Kidney (tissue), 14 donors: ENCODE data around the gene PCDHGA8. TPM values are rescaled to one million over a fixed set of nuclear protein-coding genes. Genes with fewer than 3 reads are reported as not detected.
"Not testable (repeated sequence)": the region's sequence is repeated elsewhere in the genome, so short reads cannot be mapped to it uniquely, and the experiment has no call there.

Source experiments
- DNase-seq, 5 donors: peaks; one replicate each; pipeline ENCODE4 v3.0.0-alpha.2; 2013 to 2020
- FAIRE-seq: peaks from 2 replicates; lab custom pipeline; 2012; peaks lifted over from hg19 to GRCh38; lab: Jason Lieb, UNC
- H3K27ac ChIP-seq, 2 donors: one replicate each; pipeline ENCODE4 v1.7.0; 2013; ENCODE audit warnings: low read depth in 2 of 2, low read length in 2 of 2, inconsistent platforms in 1 of 2
- H3K27me3 ChIP-seq: one replicate; pipeline ENCODE4 v1.7.1; 2013; ENCODE audit warnings: low read length, inconsistent platforms; ENCODE audit not compliant: control insufficient read depth, insufficient read depth
- H3K36me3 ChIP-seq, 3 donors: one replicate each; pipeline versions ENCODE4 v1.7.0 to v1.7.1; 2013; ENCODE audit warnings: low read length in 3 of 3, control low read depth in 1 of 3, inconsistent platforms in 1 of 3; ENCODE audit not compliant: insufficient read depth in 3 of 3, control insufficient read depth in 2 of 3
- H3K4me1 ChIP-seq, 3 donors: one replicate each; pipeline versions ENCODE4 v1.7.0 to v1.7.1; 2013; ENCODE audit warnings: low read length in 3 of 3, inconsistent platforms in 1 of 3, low read depth in 1 of 3; ENCODE audit not compliant: control insufficient read depth in 2 of 3, insufficient read depth in 2 of 3
- H3K4me3 ChIP-seq, 3 donors: one replicate each; pipeline versions ENCODE4 v1.7.0 to v1.8.1; 2013; ENCODE audit warnings: low read length in 3 of 3, control low read depth in 1 of 3, inconsistent platforms in 1 of 3
- H3K9ac ChIP-seq, 3 donors: one replicate each; pipeline versions ENCODE4 v1.7.0 to v1.7.1; 2013; ENCODE audit warnings: low read length in 3 of 3, control low read depth in 1 of 3, inconsistent platforms in 1 of 3
- H3K9me3 ChIP-seq, 3 donors: one replicate each; pipeline versions ENCODE4 v1.7.0 to v1.7.1; 2013; ENCODE audit warnings: low read length in 3 of 3, control low read depth in 1 of 3, inconsistent platforms in 1 of 3; ENCODE audit not compliant: control insufficient read depth in 2 of 3, insufficient read depth in 1 of 3
- CTCF ChIP-seq: IDR thresholded peaks from 3 replicates; pipeline ENCODE4 v1.5.1; 2012; ENCODE audit warnings: mild to moderate bottlenecking, moderate library complexity, borderline replicate concordance; ENCODE audit not compliant: insufficient read depth; ENCODE audit errors: extremely low read depth
- intact Hi-C: fragments of 100-400 bp; cut with DNase I; formaldehyde crosslinking; loops from one replicate; pipeline ENCODE4 v1.11.1; 2022
- polyA plus RNA-seq: library from polyadenylated mRNA; stranded (reverse); fragments of 350-450 nt; fragmentation: Illumina TruSeq; extraction: RNeasy Lipid Tissue Mini Kit (QIAGEN cat#74804); gene quantifications from one replicate; pipeline ENCODE4 v1.2.3, GENCODE V29; 2014; ENCODE audit warnings: low read depth, low replicate concordance; ENCODE audit not compliant: insufficient read depth
- total RNA-seq: library from RNA; stranded (reverse); fragmentation: NEBNext Ultra II Directional; extraction: Animal tissue kit (Norgen Biotek cat#: 25700); gene quantifications from one replicate; pipeline ENCODE4 v1.2.1, GENCODE V29; 2021
- donor health status: control.
- donor health status: control.
- donor health status: control.
- donor health status: control.
- donor health status: control.
- donor health status: DM: yes; HTN: yes; CAD: no.
- donor health status: Normal renal cell carcinoma (clear cell type).

Gene PCDHGA8
- total and polyA plus RNA-seq, 2 donors from 2014 or later, result 0.09 to 1.8 TPM

- intact Hi-C loops, result not testable (repeated sequence)
Measured at GRCh38 chr5:141387557-141388311, 4.7 kb upstream of the PCDHGA8 start, which contains the start of gene PCDHGB4. PCDHGB4 (plus strand) TSS chr5:141387698; CDS start chr5:141387885, 187 bp downstream.

GRCh38 chr5:141388661-141389060, 3.8 kb upstream of the PCDHGA8 start:
- intact Hi-C loops, result no loop called here
- Histone ChIP-seq H3K27me3 (no peaks in the 10 kb centered on the region), H3K4me3 (peak overlapping the region in 2 of 3 donors; percentile 23 to 25), H3K36me3 (no peaks in the 10 kb centered on the region), H3K27ac (no peak overlapping the region), H3K9me3 (peaks cover 4 to 84% (median 19%) of the 10 kb centered on the region in 3 donors), H3K9ac (no peak overlapping the region), H3K4me1 (no peaks in the 10 kb centered on the region)
- no peak for TF ChIP-seq CTCF
- DNase-seq (no peak), FAIRE-seq (no peak)

More at GRCh38 chr5:141387557-141388311, 4.7 kb upstream of the PCDHGA8 start, which contains the start of gene PCDHGB4:
- H3K27me3 ChIP-seq, FAIRE-seq, H3K4me1 ChIP-seq, H3K9ac ChIP-seq, H3K27ac ChIP-seq, H3K36me3 ChIP-seq: not testable (repeated sequence)
- H3K4me3 ChIP-seq, result peak within 1 kb of the TSS in 2 of 3 donors; percentile 23 to 25
- peak in 3 of 5 donors; percentile 29 to 48 (median 33) for DNase-seq
- TF ChIP-seq CTCF, result peak; percentile 28
- peaks cover 4 to 85% (median 19%) of the 10 kb centered on the region in 3 donors for H3K9me3 ChIP-seq

GRCh38 chr5:141389153-141390042, 3.0 kb upstream of the PCDHGA8 start:
- no peak for FAIRE-seq
- Histone ChIP-seq H3K27ac (no peak overlapping the region), H3K9me3 (peaks cover 6 to 86% (median 19%) of the 10 kb centered on the region in 3 donors), H3K36me3 (no peaks in the 10 kb centered on the region), H3K27me3 (no peaks in the 10 kb centered on the region), H3K4me1 (no peaks in the 10 kb centered on the region), H3K9ac (no peak overlapping the region), H3K4me3 (no peak overlapping the region)
- intact Hi-C loops, result no loop called here
- no peak for DNase-seq
- no peak for TF ChIP-seq CTCF
